ACC112 (cell line): Measurements from ENCODE around the gene LAIR2.

Experiments used
- H2AFZ ChIP-seq: fragments of 200-600 bp; sonication (generic); one replicate; pipeline ENCODE4 v1.6.0; 2017; ENCODE audit warnings: antibody characterized with exemption, low read length; ENCODE audit not compliant: unreplicated experiment
- H3K27ac ChIP-seq: fragments of 200-600 bp; sonication (generic); 2 replicates; pipeline ENCODE4 v1.5.1; 2014; ENCODE audit warnings: low read depth, mild to moderate bottlenecking, antibody characterized with exemption, low read length, moderate library complexity
- H3K27me3 ChIP-seq: fragments of 200-600 bp; sonication (generic); 2 replicates; pipeline ENCODE4 v1.6.1; 2014; ENCODE audit warnings: mild to moderate bottlenecking, antibody characterized with exemption, low read length, moderate library complexity, mixed read lengths; ENCODE audit not compliant: insufficient read depth
- H3K36me3 ChIP-seq: fragments of 200-600 bp; sonication (generic); 2 replicates; pipeline ENCODE4 v1.6.1; 2016; ENCODE audit warnings: mild to moderate bottlenecking, antibody characterized with exemption, low read length, moderate library complexity, mixed read lengths; ENCODE audit not compliant: insufficient read depth
- H3K4me1 ChIP-seq: fragments of 200-600 bp; sonication (generic); one replicate; pipeline ENCODE4 v1.6.1; 2016; ENCODE audit warnings: low read length, mixed read lengths; ENCODE audit not compliant: insufficient read depth, unreplicated experiment, control insufficient read depth
- H3K4me3 ChIP-seq: fragments of 200-600 bp; sonication (generic); 2 replicates; pipeline ENCODE4 v1.5.1; 2014; ENCODE audit warnings: mild to moderate bottlenecking, low read depth, low read length
- H3K79me2 ChIP-seq: fragments of 200-600 bp; sonication (generic); one replicate; pipeline ENCODE4 v1.6.0; 2016; ENCODE audit warnings: low read length; ENCODE audit not compliant: control insufficient read depth, unreplicated experiment, insufficient read depth

Gene LAIR2, protein sequence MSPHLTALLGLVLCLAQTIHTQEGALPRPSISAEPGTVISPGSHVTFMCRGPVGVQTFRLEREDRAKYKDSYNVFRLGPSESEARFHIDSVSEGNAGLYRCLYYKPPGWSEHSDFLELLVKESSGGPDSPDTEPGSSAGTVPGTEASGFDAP

DNA sequence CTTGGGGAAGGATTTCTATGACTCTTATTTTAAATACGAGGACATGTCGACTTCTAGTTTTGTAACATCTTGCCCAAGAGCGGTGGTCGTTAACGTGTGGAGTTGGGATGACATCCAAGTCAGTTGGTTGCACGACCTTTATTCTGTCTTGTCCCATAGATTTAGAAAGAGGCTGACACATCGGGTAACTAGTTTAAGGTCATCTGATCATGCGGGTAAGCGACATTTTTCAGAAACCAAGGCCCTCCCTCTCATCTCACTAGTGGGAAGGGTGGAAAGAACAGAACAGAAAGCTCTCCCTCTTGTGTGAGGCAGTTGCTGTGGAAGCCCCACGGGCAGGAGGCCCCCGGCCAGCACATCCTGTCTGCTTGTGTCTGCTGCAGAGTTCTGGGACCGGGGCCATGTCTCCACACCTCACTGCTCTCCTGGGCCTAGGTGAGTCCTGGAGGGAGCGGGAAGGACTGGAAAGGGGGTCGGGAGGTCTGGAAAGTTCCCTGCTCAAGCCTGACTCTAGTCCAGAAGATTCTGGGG, at the start of gene LAIR2:
Gene LAIR2, plus strand, starts transcription at position 314 of the 531 bp plus-strand sequence. Its CDS starts 88 bp downstream, at position 402.
- Histone ChIP-seq H2AFZ (no peak within 1 kb of the TSS), H3K79me2 (no peaks in the 10 kb centered on the region), H3K27ac (no peak within 1 kb of the TSS), H3K4me1 (no peaks in the 10 kb centered on the region), H3K4me3 (no peak within 1 kb of the TSS), H3K27me3 (no peaks in the 10 kb centered on the region), H3K36me3 (no peaks in the 10 kb centered on the region)

DNA sequence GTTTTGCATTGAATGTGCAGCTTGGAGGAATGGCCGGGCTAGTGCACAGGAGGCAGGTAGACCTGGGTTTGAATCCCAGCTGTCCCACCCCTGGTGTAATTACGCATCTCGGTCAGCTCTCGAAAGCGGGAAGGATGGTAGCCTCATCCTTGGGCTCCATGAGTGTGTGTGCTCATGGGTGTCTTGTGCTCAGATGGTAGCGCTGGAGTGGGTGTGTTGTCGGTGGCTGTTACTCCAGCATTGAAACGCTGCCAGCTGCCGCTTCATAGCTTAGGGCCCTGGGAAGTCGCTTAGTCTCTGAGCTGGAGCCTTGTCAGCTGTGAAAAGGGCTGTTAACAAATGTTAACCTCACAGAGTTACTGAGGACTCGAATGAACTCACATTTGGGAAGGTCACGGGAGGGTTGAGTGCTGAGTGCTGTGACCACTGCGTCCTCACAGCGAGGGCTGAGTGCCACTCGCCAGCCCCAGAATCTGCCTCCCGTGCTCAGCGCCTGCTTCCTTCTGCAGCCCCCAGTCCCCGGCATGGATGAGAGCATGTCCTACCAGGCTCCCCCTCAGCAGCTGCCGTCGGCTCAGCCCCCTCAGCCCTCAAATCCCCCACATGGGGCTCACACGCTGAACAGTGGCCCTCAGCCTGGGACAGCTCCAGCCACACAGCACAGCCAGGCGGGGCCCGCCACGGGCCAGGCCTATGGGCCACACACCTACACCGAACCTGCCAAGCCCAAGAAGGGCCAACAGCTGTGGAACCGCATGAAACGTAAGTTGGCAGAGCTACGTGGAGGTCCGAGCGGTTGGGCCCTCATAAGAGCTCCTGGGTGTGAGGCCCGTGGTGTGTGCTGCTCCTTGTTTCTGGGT, 48.5 kb upstream of the LAIR2 start:
- Histone ChIP-seq H2AFZ (no peak overlapping the region), H3K27ac (no peak overlapping the region), H3K4me1 (peaks cover 11% of the 10 kb centered on the region), H3K36me3 (peaks cover 13% of the 10 kb centered on the region; the same call in 1 of the 2 replicates), H3K4me3 (no peak overlapping the region), H3K27me3 (no peaks in the 10 kb centered on the region), H3K79me2 (peaks cover 62% of the 10 kb centered on the region)

DNA sequence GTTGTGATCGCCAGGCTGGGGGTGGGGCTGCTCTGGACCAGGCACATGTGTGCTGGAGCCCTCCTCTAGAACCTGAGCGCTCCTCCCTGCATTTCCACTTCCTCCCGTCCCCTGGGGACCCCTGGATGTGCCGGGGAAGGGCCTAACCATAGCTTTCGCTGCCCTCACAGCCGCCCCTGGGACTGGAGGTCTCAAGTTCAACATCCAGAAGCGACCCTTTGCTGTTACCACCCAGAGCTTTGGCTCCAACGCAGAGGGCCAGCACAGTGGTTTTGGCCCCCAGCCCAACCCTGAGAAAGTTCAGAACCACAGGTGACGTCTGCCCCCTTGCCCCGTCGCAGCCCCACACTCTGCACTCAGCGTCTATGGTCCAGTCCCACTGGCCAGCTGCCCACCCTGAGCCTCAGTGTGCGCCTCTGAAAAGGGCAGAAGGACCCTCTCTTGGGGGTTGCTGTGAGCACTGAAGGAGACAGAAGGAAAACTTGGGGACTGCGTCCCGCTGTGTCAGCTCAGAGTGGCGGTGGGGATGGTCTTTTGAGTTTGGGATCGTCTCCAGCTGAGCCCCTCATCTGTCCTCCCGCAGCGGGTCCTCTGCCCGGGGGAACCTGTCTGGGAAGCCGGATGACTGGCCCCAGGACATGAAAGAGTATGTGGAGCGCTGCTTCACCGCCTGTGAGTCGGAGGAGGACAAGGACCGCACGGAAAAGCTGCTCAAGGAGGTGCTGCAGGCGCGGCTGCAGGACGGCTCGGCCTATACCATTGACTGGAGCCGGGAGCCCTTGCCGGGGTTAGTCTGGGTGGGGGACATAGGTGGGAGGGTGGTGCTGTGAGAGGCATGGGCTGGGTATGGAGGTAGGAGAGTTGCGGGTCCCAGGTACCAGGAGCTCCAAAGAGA, 47.6 kb upstream of the LAIR2 start:
- Histone ChIP-seq H2AFZ (no peak overlapping the region), H3K27ac (no peak overlapping the region), H3K36me3 (peaks cover 13% of the 10 kb centered on the region; the same call in 1 of the 2 replicates), H3K4me3 (no peak overlapping the region), H3K79me2 (peaks cover 55% of the 10 kb centered on the region), H3K4me1 (peaks cover 11% of the 10 kb centered on the region), H3K27me3 (no peaks in the 10 kb centered on the region)

DNA sequence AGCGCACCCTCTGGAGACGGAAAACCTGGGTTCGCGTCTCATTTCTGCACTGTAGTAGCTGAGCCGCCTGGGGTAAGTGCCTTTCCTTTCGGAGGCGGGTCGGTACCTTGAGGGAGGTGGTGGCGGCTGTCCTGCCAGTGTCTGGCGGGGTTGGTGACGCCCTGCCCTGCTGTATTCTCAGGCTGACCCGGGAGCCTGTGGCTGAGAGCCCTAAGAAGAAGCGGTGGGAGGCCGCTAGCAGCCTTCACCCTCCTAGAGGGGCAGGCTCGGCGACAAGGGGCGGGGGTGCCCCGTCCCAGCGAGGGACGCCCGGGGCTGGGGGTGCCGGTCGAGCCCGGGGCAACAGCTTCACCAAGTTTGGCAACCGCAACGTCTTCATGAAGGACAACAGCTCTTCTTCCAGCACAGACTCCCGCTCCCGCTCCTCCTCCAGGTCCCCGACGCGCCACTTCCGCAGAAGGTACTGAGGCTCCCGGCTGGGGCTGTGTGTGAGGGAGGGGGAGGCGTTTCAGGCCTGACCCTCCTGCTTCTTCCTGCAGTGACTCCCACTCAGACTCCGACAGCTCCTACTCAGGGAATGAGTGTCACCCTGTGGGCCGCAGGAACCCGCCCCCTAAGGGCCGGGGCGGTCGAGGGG, 46.7 kb upstream of the LAIR2 start:
- Histone ChIP-seq H3K4me3 (no peak overlapping the region), H3K27ac (no peak overlapping the region), H2AFZ (no peak overlapping the region), H3K4me1 (peaks cover 10% of the 10 kb centered on the region), H3K36me3 (peaks cover 13% of the 10 kb centered on the region; the same call in 1 of the 2 replicates), H3K79me2 (peaks cover 46% of the 10 kb centered on the region), H3K27me3 (no peaks in the 10 kb centered on the region)

DNA sequence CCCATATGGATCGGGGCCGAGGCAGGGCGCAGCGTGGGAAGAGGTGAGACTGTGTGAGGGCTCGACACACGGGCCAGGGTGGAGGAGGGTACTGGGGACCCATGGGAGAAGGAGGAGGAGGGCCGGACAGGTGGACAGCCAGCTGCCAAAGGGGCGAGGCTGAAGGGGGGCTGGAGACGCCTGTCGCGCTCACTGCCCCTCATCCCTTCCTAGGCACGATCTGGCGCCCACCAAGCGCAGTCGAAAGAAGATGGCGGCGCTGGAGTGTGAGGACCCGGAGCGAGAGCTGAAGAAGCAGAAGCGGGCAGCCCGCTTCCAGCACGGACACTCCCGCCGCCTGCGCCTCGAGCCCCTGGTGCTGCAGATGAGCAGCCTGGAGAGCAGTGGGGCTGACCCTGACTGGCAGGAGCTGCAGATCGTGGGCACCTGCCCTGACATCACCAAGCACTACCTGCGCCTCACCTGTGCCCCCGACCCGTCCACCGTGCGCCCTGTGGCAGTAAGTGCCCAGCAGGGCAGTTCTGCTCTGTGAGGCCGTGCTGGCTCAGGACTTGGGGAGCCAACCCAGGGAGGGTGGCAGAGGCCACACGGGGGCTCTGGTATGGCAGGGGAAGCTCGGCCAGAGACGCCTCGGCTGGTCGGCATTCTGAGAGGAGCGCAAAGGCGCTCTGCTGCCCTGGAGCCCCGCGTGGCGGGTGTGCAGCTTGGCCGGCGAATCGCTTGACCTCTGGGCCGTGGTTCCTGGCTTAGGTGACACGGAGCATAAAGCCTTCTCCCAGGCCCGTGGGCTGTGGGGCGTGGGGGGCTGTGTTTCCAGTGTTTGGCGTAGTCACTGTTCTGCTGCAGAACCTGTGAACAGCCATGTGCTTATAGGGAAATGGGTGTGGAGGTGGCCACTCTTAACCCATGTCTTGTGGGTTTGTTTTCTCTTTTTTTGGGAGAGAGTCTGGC, 45.9 kb upstream of the LAIR2 start:
- no peak overlapping the region for H2AFZ ChIP-seq
- H3K36me3 ChIP-seq: peaks cover 11% of the 10 kb centered on the region; the same call in 1 of the 2 replicates
- H3K4me1 ChIP-seq: peaks cover 3% of the 10 kb centered on the region
- no peaks in the 10 kb centered on the region for H3K27me3 ChIP-seq
- no peak overlapping the region for H3K4me3 ChIP-seq
- H3K27ac ChIP-seq: no peak overlapping the region
- H3K79me2 ChIP-seq: peaks cover 39% of the 10 kb centered on the region

DNA sequence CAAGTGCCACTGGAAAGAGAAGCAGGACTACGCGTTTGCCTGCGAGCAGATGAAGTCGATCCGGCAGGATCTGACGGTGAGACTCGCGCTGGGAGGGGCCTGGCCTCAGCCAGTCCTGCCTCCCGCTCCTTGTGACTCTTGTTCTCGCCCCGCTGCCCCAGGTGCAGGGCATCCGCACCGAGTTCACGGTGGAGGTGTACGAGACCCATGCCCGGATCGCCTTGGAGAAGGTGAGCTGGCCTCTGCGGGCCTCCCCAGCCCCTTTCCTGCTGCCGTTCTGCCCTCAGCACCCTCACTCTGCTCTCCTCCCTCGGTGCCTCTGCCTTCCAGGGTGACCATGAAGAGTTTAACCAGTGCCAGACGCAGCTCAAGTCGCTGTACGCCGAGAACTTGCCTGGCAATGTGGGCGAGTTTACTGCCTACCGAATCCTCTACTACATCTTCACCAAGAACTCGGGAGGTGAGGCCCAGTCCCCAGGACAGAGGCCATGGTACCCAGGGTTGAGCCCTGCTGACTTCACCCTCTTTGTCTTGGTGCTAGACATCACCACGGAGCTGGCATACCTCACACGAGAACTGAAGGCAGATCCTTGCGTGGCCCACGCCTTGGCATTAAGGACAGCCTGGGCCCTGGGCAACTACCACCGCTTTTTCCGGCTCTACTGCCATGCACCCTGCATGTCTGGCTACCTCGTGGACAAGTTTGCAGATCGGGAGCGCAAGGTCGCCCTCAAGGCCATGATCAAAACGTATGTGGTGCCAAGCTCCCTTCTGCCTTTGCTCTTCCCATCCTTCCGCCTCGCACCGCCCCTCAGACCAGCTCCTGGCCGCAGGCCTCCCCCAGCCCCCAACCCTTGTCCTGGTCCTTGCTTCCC, 44.6 kb upstream of the LAIR2 start:
- Histone ChIP-seq H3K27me3 (no peaks in the 10 kb centered on the region), H3K4me1 (peaks cover 6% of the 10 kb centered on the region), H3K27ac (no peak overlapping the region), H3K4me3 (no peak overlapping the region), H3K79me2 (peaks cover 29% of the 10 kb centered on the region), H2AFZ (no peak overlapping the region), H3K36me3 (peaks cover 3% of the 10 kb centered on the region; the same call in 1 of the 2 replicates)

DNA sequence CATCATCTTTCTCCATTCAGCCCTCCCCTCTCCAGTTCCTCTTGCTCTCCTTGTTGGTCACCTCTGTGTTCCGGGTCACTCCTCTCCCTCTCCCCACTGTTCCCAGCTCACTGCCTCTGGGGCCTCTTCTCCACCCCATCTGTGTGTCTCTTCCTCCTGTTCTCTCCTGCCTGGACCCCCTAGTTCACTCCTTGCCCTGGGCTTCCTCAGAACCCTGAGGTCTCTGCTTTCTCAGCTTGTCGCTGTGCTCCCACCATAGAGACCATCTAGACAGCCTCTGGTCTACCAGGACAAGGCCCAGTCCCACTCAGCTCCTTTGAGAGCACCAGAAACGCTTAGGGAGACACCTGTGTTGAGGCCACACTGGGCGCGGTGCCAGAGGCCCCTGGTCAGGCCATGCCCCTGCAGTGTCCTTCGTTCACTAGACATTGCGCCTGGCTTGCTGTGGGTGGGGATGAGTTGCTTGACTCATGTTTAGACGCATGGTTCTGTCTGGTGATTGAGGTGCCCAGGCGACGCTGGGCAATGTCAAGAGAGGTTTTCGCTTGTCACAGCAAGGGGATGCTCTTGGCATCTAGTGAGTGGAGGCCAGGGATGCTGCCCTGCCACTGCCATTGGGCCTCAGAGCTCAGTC, 43.9 kb upstream of the LAIR2 start:
- Histone ChIP-seq H3K27ac (no peak overlapping the region), H2AFZ (no peak overlapping the region), H3K27me3 (no peaks in the 10 kb centered on the region), H3K4me3 (no peak overlapping the region), H3K36me3 (peaks cover 3% of the 10 kb centered on the region; the same call in 1 of the 2 replicates), H3K79me2 (peaks cover 21% of the 10 kb centered on the region), H3K4me1 (peaks cover 6% of the 10 kb centered on the region)

DNA sequence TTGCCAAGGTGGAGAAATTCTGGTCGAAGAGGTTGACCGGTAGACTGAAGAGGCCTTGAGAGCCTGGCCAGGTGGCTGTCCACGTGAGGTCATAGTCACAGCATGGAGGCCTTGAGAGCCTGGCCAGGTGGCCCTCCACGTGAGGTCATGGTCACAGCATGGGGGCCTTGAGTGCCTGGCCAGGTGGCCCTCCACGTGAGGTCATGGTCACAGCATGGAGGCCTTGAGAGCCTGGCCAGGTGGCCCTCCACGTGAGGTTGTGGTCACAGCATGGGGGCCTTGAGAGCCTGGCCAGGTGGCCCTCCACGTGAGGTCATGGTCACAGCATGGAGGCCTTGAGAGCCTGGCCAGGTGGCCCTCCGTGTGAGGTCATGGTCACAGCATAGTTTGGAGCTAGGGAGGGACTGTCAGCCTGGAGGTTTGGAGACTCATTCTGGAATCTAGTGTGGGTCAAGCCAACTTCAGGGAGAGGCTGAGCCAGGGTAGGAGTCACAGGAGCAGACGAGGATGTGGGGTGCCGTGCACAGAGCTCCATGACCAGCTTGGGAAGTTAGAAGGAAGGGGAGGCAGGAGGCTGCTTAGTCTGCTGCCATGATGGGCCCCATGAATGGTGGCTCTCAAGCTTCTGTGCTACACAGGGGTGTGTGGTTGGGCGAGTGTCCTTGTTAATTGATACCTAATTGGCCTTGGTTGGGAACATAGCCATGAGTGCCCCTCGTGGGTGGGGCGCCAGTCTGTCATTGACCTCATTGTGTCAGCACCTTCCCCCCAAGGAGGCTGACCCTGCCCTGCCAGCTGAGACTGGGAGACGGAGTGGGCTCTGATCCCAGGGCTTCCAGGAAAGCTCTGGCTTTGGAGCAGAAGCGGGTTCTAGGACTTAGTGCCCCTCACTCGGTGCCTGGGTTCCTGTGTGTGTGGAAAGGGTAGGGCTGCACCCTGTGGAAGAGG, 43.1 kb upstream of the LAIR2 start:
- H3K4me1 ChIP-seq: peaks cover 6% of the 10 kb centered on the region
- no peak overlapping the region for H3K4me3 ChIP-seq
- peaks cover 15% of the 10 kb centered on the region for H3K79me2 ChIP-seq
- H2AFZ ChIP-seq: no peak overlapping the region
- H3K27ac ChIP-seq: no peak overlapping the region
- no peaks in the 10 kb centered on the region for H3K36me3 ChIP-seq
- H3K27me3 ChIP-seq: no peaks in the 10 kb centered on the region
